PC-9 (cell line): ENCODE results near the gene TBX18. TPM values are rescaled to one million over a fixed set of nuclear protein-coding genes. Genes with fewer than 3 reads are reported as not detected.

ENCODE experiments used
- BruUV-seq: library from RNA; stranded (reverse); fragments of 400-500 nt; replicated peaks from 2 replicates; lab custom pipeline; 2021; lab: Mats Ljungman, UMichigan
- CTCF ChIA-PET: fragments of 300-600 bp; sonication (Branson Sonifier 250); formaldehyde crosslinking; loops from one replicate; lab custom pipeline; 2022; ENCODE audit warnings: antibody characterized with exemption; lab: Charles Lee
- POLR2A ChIA-PET: fragments of 300-600 bp; sonication (Branson Sonifier 250); formaldehyde crosslinking; loops from one replicate; lab custom pipeline; 2022; ENCODE audit warnings: antibody characterized with exemption; ENCODE audit not compliant: unreplicated experiment; lab: Charles Lee
- DNase-seq, 2 experiments: peaks; one replicate each; pipeline versions ENCODE4 v3.0.0 to v3.0.0-alpha.2; 2015 to 2022; ENCODE audit warnings: mixed read lengths in 1 of 2
- H2AFZ ChIP-seq: fragments of 200-600 bp; sonication (generic); 2 replicates; pipeline ENCODE4 v1.8.1; 2017; ENCODE audit warnings: antibody characterized with exemption
- H3F3A ChIP-seq: fragments of 200-600 bp; sonication (generic); 2 replicates; pipeline ENCODE4 v1.8.1; 2017; ENCODE audit warnings: antibody characterized with exemption, mild to moderate bottlenecking, low read depth; ENCODE audit not compliant: insufficient read depth
- H3K27ac ChIP-seq: fragments of 200-600 bp; sonication (generic); 2 replicates; pipeline ENCODE4 v1.6.1; 2016; ENCODE audit warnings: mixed run types
- H3K27me3 ChIP-seq: fragments of 200-600 bp; sonication (generic); 2 replicates; pipeline ENCODE4 v1.6.1; 2016; ENCODE audit warnings: low read depth, mixed run types; ENCODE audit not compliant: insufficient read depth
- H3K36me3 ChIP-seq: fragments of 200-600 bp; sonication (generic); 2 replicates; pipeline ENCODE4 v1.6.1; 2016; ENCODE audit warnings: low read depth, mixed run types
- H3K4me1 ChIP-seq: fragments of 200-600 bp; sonication (generic); replicated peaks from 2 replicates; pipeline ENCODE4 v1.6.1; 2016; ENCODE audit warnings: mixed run types; ENCODE audit not compliant: insufficient read depth
- H3K4me2 ChIP-seq: fragments of 200-600 bp; sonication (generic); 2 replicates; pipeline ENCODE4 v1.6.1; 2017; ENCODE audit warnings: mixed run types
- H3K4me3 ChIP-seq: fragments of 200-600 bp; sonication (generic); 2 replicates; pipeline ENCODE4 v1.6.1; 2016; ENCODE audit warnings: mixed run types
- H3K79me2 ChIP-seq: fragments of 200-600 bp; sonication (generic); 2 replicates; pipeline ENCODE4 v1.6.1; 2017; ENCODE audit warnings: low read depth, mixed run types
- H3K9me2 ChIP-seq: fragments of 200-600 bp; sonication (generic); 2 replicates; pipeline ENCODE4 v1.8.1; 2017; ENCODE audit warnings: mild to moderate bottlenecking; ENCODE audit not compliant: insufficient read depth
- H3K9me3 ChIP-seq: fragments of 200-600 bp; sonication (generic); 2 replicates; pipeline ENCODE4 v1.8.1; 2016; ENCODE audit warnings: low read depth; ENCODE audit not compliant: insufficient read depth
- H4K20me1 ChIP-seq: fragments of 200-600 bp; sonication (generic); 2 replicates; pipeline ENCODE4 v1.8.1; 2017; ENCODE audit not compliant: insufficient read depth
- CTCF ChIP-seq: fragments of 200-600 bp; sonication (generic); conservative IDR thresholded peaks from 2 replicates; pipeline ENCODE4 v1.6.1; 2017; ENCODE audit warnings: mixed run types, antibody characterized with exemption, mild to moderate bottlenecking, moderate library complexity
- EZH2 ChIP-seq: fragments of 200-600 bp; sonication (generic); IDR thresholded peaks from 2 replicates; pipeline ENCODE4 v1.8.0; 2017; ENCODE audit warnings: antibody characterized with exemption, low read depth
- intact Hi-C: fragments of 100-400 bp; cut with micrococcal nuclease; formaldehyde crosslinking; loops from one replicate; pipeline ENCODE4 v1.10.0; 2022; ENCODE audit not compliant: unreplicated experiment
- total RNA-seq: library from RNA; stranded (reverse); gene quantifications from 2 replicates; pipeline ENCODE4 v1.2.3, GENCODE V29; 2021

TBX18 gene
- total RNA-seq, 1 experiment from 2014 or later, result not detected

- TF ChIP-seq EZH2 (no peak), CTCF (no peak)
- no peak for DNase-seq
- Histone ChIP-seq H3K27ac (no peak overlapping the region), H2AFZ (no peak overlapping the region), H3K9me3 (no peaks in the 10 kb centered on the region), H3K36me3 (no peaks in the 10 kb centered on the region), H3K4me2 (no peak overlapping the region), H3K4me1 (no peaks in the 10 kb centered on the region), H3K27me3 (no peaks in the 10 kb centered on the region), H3K9me2 (no peaks in the 10 kb centered on the region), H3K4me3 (no peak overlapping the region), H3K79me2 (no peaks in the 10 kb centered on the region), H3F3A (no peaks in the 10 kb centered on the region), H4K20me1 (no peaks in the 10 kb centered on the region)
- ChIA-PET POLR2A (no interaction called here), CTCF (no interaction called here)
- intact Hi-C loops, result no loop called here
- no TSS peak for BruUV-seq
Measured at GRCh38 chr6:84801250-84801649, 36.9 kb upstream of the TBX18 start.

DNA sequence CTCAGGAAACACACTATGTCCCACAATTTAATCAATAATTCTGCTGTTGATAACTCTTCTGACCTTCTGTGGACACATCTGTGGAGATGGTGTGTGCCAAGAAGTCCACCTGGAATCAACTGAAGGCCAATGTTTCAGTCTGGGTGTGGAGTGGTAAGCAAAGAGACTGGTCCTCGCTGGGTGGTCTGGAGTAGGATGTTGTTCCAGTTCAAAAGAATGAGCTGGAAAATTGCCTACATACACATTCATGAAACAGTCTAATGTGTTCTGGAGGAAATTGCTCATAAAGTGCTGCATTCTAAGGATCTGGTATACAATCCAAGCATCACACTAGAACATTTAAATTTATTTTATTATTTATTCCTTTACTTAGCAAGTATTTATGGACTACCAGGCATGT lies 33.9 kb upstream of the TBX18 start:
- Histone ChIP-seq H4K20me1 (no peaks in the 10 kb centered on the region), H3K9me3 (no peaks in the 10 kb centered on the region), H3K4me2 (no peak overlapping the region), H3K27me3 (no peaks in the 10 kb centered on the region), H3K9me2 (no peaks in the 10 kb centered on the region), H3K4me1 (no peaks in the 10 kb centered on the region), H3F3A (no peaks in the 10 kb centered on the region), H3K27ac (no peak overlapping the region), H2AFZ (no peak overlapping the region), H3K79me2 (no peaks in the 10 kb centered on the region), H3K36me3 (no peaks in the 10 kb centered on the region), H3K4me3 (no peak overlapping the region)
- TF ChIP-seq CTCF (no peak), EZH2 (no peak)
- no TSS peak for BruUV-seq
- DNase-seq, result no peak
- ChIA-PET CTCF (no interaction called here), POLR2A (no interaction called here)
- intact Hi-C loops, result no loop called here

DNA sequence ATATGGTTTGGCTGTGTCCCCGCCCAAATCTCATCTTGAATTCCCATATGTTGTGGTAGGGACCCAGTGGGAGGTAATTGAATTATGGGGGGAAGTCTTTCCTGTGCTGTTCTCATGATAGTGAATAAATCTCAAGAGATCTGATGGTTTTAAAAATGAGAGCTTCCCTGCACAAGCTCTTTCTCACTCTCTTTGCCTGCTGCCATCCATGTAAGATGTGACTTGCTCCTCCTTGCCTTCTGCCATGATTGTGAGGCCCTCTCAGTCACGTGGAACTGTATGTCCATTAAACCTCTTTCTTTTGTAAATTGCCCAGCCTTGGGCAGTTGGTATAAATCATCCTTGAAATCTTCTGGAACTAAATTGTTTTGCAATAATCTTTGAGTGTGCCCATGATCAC lies 31.9 kb upstream of the TBX18 start:
- TF ChIP-seq EZH2 (no peak), CTCF (no peak)
- CTCF ChIA-PET, result no interaction called here

More for the DNA sequence above, 31.9 kb upstream of the TBX18 start:
- Histone ChIP-seq H3K4me3 (no peak overlapping the region), H3K4me1 (no peaks in the 10 kb centered on the region), H3K79me2 (no peaks in the 10 kb centered on the region), H3K36me3 (no peaks in the 10 kb centered on the region), H3K9me2 (no peaks in the 10 kb centered on the region), H3K27me3 (no peaks in the 10 kb centered on the region), H3K9me3 (no peaks in the 10 kb centered on the region), H4K20me1 (no peaks in the 10 kb centered on the region), H3F3A (no peaks in the 10 kb centered on the region), H2AFZ (no peak overlapping the region), H3K27ac (no peak overlapping the region), H3K4me2 (no peak overlapping the region)
- POLR2A ChIA-PET, result no interaction called here
- DNase-seq, result no peak
- intact Hi-C loops, result no loop called here
- no TSS peak for BruUV-seq
